Lower leg skin (tissue), 3 donors: ENCODE results near the gene IDE.

ENCODE experiments used
- CTCF ChIP-seq, 3 donors: fragments of 450-650 bp; IDR thresholded peaks; one replicate each; pipeline ENCODE4 v1.5.1; 2016; ENCODE audit warnings: antibody characterized with exemption in 3 of 3, mild to moderate bottlenecking in 3 of 3, moderate library complexity in 2 of 3
- POLR2A ChIP-seq, 2 donors: fragments of 450-650 bp; IDR thresholded peaks; one replicate each; pipeline ENCODE4 v1.6.1; 2016 to 2017; ENCODE audit warnings: antibody characterized with exemption in 2 of 2, mild to moderate bottlenecking in 1 of 2, moderate library complexity in 1 of 2

GRCh38 chr10:92463582-92463981 lies 110.3 kb downstream of the IDE start:
- TF ChIP-seq CTCF (IDR thresholded peaks at IDR 0.05) (no peak), POLR2A (IDR thresholded peaks at IDR 0.05) (no peak)
